NCI-H510A treated with DMSO at 0.1 percent for 48 hours (cell line): ENCODE data around the gene CRTC3.
"Not testable (repeated sequence)": the region's sequence is repeated elsewhere in the genome, so short reads cannot be mapped to it uniquely, and the experiment has no call there.

Source experiments
- DNase-seq: peaks from one replicate; lab custom pipeline; 2025; lab: John Stamatoyannopoulos, UW

Gene CRTC3

GRCh38 chr15:90520365-90520764 is 9.4 kb upstream of the CRTC3 start:
- no peak for DNase-seq

GRCh38 chr15:90523373-90523772 is 6.3 kb upstream of the CRTC3 start:
- DNase-seq = no peak

GRCh38 chr15:90524018-90524803 is 5.5 kb upstream of the CRTC3 start:
- not testable (repeated sequence) for DNase-seq

- no peak for DNase-seq
Measured at GRCh38 chr15:90529011-90529370, 732 bp upstream of the CRTC3 start.

GRCh38 chr15:90530250-90531051 is 728 bp downstream of the CRTC3 start:
- peak; percentile 15 for DNase-seq

GRCh38 chr15:90531147-90531546 is 1.4 kb downstream of the CRTC3 start:
- DNase-seq = no peak

- no peak for DNase-seq
Measured at GRCh38 chr15:90535254-90535653, 5.5 kb downstream of the CRTC3 start.

- DNase-seq = no peak
Measured at GRCh38 chr15:90539789-90540188, 10.1 kb downstream of the CRTC3 start.

- no peak for DNase-seq
Measured at GRCh38 chr15:90540768-90541167, 11.0 kb downstream of the CRTC3 start.

- DNase-seq = no peak
Measured at GRCh38 chr15:90545095-90545494, 15.4 kb downstream of the CRTC3 start.

GRCh38 chr15:90547540-90547939 is 17.8 kb downstream of the CRTC3 start:
- no peak for DNase-seq

GRCh38 chr15:90550919-90551318 is 21.2 kb downstream of the CRTC3 start:
- no peak for DNase-seq

- DNase-seq = no peak
Measured at GRCh38 chr15:90552162-90552928, 22.6 kb downstream of the CRTC3 start.

GRCh38 chr15:90552929-90553211 is 23.1 kb downstream of the CRTC3 start:
- no peak for DNase-seq

- no peak for DNase-seq
Measured at GRCh38 chr15:90553248-90553745, 23.6 kb downstream of the CRTC3 start.

- no peak for DNase-seq
Measured at GRCh38 chr15:90557186-90558084, 27.7 kb downstream of the CRTC3 start.

GRCh38 chr15:90558171-90558573 is 28.4 kb downstream of the CRTC3 start:
- DNase-seq = no peak

- no peak for DNase-seq
Measured at GRCh38 chr15:90559119-90559518, 29.4 kb downstream of the CRTC3 start.

- DNase-seq = no peak
Measured at GRCh38 chr15:90560229-90560776, 30.6 kb downstream of the CRTC3 start.

- no peak for DNase-seq
Measured at GRCh38 chr15:90561344-90562244, 31.9 kb downstream of the CRTC3 start.
